Measurements from ENCODE around the gene PEX13. TPM values are rescaled to one million over a fixed set of nuclear protein-coding genes. Genes with fewer than 3 reads are reported as not detected.

Gene PEX13
- total RNA-seq, 4 donors from 2014 or later: 18.6 to 28.7 (median 23.4) TPM

DNA sequence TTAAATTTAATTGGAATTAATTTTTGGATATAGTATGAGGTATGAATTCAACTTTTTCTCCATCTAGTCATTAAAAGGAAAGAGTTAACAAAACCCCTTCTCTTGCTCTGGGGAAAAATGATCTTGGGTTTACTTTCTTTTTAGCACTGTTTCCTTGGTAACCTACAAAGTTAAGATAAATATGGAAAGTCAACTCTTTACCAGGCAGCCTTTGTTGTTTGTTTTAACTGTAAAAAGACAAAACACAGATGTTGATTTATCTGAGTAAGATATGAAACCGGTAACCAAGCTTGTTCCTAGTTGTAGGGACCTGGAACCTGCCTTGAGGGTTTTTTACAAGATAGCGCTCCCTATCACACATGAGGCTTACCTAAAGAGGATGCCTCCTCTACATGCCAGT lies 38.0 kb downstream of the PEX13 start:
- TF ChIP-seq, protein P1, sequence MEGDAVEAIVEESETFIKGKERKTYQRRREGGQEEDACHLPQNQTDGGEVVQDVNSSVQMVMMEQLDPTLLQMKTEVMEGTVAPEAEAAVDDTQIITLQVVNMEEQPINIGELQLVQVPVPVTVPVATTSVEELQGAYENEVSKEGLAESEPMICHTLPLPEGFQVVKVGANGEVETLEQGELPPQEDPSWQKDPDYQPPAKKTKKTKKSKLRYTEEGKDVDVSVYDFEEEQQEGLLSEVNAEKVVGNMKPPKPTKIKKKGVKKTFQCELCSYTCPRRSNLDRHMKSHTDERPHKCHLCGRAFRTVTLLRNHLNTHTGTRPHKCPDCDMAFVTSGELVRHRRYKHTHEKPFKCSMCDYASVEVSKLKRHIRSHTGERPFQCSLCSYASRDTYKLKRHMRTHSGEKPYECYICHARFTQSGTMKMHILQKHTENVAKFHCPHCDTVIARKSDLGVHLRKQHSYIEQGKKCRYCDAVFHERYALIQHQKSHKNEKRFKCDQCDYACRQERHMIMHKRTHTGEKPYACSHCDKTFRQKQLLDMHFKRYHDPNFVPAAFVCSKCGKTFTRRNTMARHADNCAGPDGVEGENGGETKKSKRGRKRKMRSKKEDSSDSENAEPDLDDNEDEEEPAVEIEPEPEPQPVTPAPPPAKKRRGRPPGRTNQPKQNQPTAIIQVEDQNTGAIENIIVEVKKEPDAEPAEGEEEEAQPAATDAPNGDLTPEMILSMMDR (IDR thresholded peaks at IDR 0.05; ENCODE audit: low read depth): no peak

GRCh38 chr2:61057562-61057961 lies 40.0 kb downstream of the PEX13 start:
- TF ChIP-seq, protein P1 (IDR thresholded peaks at IDR 0.05; ENCODE audit: low read depth): no peak

GRCh38 chr2:61059382-61059781 lies 41.9 kb downstream of the PEX13 start:
- TF ChIP-seq, protein P1 (IDR thresholded peaks at IDR 0.05; ENCODE audit: low read depth): no peak

GRCh38 chr2:61065714-61066709 lies 48.5 kb downstream of the PEX13 start, which contains the start of gene SANBR:
Gene SANBR, plus strand, starts transcription at chr2:61065871. Its CDS starts 4,480 bp downstream, at chr2:61070351.
- TF ChIP-seq, protein P1 (IDR thresholded peaks at IDR 0.05; ENCODE audit: low read depth): no peak

- TF ChIP-seq, protein P1 (IDR thresholded peaks at IDR 0.05; ENCODE audit: low read depth): no peak
Measured at GRCh38 chr2:61074100-61074499, 56.6 kb downstream of the PEX13 start.

DNA sequence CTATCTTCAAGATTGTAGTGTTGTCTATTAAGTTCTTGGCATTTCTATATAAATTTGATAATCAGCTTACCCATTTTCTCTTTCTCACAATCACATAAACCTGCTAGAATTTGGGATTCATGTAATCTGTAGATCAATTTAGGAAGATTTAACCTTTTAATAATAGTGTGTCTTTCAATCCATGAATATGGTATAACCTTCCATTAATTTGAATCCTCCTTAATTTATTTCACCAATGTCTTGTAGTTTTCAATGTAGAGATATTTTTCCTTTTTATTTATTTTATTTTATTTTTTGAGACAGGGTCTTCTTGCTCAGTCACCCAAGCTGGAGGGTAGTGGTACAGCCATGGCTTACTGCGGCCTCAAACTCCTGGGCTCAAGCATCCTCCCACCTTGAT lies 68.4 kb downstream of the PEX13 start:
- TF ChIP-seq, protein P1 (IDR thresholded peaks at IDR 0.05; ENCODE audit: low read depth): no peak

DNA sequence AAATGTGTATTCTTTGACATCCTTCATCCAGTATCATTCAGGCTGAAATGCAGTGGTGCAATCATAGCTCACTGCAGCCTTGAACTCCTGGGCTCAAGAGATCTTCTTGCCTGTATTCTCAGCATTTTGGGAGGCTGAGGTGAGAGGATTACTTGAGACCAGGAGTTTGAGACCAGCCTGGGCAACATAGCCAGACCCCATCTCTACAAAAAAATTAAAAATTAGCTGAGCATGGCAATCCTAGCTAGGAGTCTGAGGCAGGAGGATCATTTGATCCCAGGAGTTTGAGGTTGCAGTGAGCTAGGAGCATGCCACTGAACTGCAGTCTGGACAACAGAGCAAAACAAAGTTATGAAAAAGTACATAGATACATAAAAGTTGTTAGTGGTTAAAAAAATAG lies 72.3 kb downstream of the PEX13 start:
- TF ChIP-seq, protein P1 (IDR thresholded peaks at IDR 0.05; ENCODE audit: low read depth): no peak
